Sigmoid colon (tissue), 7 donors: ENCODE measurements around the gene FLRT1. TPM values are rescaled to one million over a fixed set of nuclear protein-coding genes. Genes with fewer than 3 reads are reported as not detected.

Experiments
- DNase-seq: peaks from one replicate; pipeline ENCODE4 v3.0.0-alpha.2; 2019
- H3K27ac ChIP-seq, 4 donors: fragments of 200-600 bp; sonication (generic); one replicate each; pipeline ENCODE4 v1.5.1; 2016 to 2019; ENCODE audit warnings: mild to moderate bottlenecking in 1 of 4
- H3K27me3 ChIP-seq, 3 donors: fragments of 200-600 bp; sonication (generic); one replicate each; pipeline ENCODE4 v1.5.1; 2019; ENCODE audit warnings: mild to moderate bottlenecking in 1 of 3
- H3K36me3 ChIP-seq, 4 donors: fragments of 200-600 bp; sonication (generic); one replicate each; pipeline ENCODE4 v1.5.1; 2016 to 2019
- H3K4me1 ChIP-seq, 4 donors: fragments of 200-600 bp; sonication (generic); one replicate each; pipeline ENCODE4 v1.5.1; 2017 to 2019
- H3K4me3 ChIP-seq, 4 donors: fragments of 200-600 bp; sonication (generic); one replicate each; pipeline ENCODE4 v1.5.1; 2017 to 2019; ENCODE audit warnings: mild to moderate bottlenecking in 2 of 4, moderate library complexity in 1 of 4
- H3K9me3 ChIP-seq, 4 donors: fragments of 200-600 bp in 3 of 4; sonication (generic) in 3 of 4; one replicate each; pipeline versions ENCODE4 v1.5.1 to v1.6.1; 2013 to 2019
- EP300 ChIP-seq, 4 donors: sonication (generic); formaldehyde crosslinking; IDR thresholded peaks; one replicate each; pipeline ENCODE4 v1.6.1; 2017; ENCODE audit warnings: antibody characterized with exemption in 4 of 4
- POLR2A ChIP-seq, 2 donors: fragments of 450-650 bp; IDR thresholded peaks; one replicate each; pipeline ENCODE4 v1.6.1; 2016; ENCODE audit warnings: antibody characterized with exemption in 2 of 2, mild to moderate bottlenecking in 2 of 2, moderate library complexity in 2 of 2
- POLR2AphosphoS5 ChIP-seq, 4 donors: sonication (generic); formaldehyde crosslinking; IDR thresholded peaks; one replicate each; pipeline ENCODE4 v1.6.1; 2017; ENCODE audit warnings: antibody characterized with exemption in 4 of 4
- WGBS, 2 donors: extraction: QIAGEN DNeasy Blood & Tissue Kit; methylation state at CpG; one replicate each; pipeline ENCODE4 v1.1.7; 2013; 5-methylcytosine and 5-hydroxymethylcytosine counted together
- intact Hi-C: fragments of 100-400 bp; cut with DNase I; formaldehyde crosslinking; loops from one replicate; pipeline ENCODE4 v1.15.1; 2023
- polyA plus RNA-seq, 3 donors: library from polyadenylated mRNA; stranded (reverse); fragments of 200-250 nt; gene quantifications; one replicate each; pipeline ENCODE4 v1.2.3, GENCODE V29; 2013
- total RNA-seq, 4 donors: library from RNA; depleted of rRNA; stranded (reverse); fragments of >200 nt; gene quantifications; one replicate each; pipeline ENCODE4 v1.1.0, GENCODE V29; 2016
- TF ChIP-seq, protein P1 (sequence below), 4 experiments: fragments of 450-650 bp in 3 of 4; fragments of 200-600 bp in 1 of 4; IDR thresholded peaks; one replicate each; pipeline ENCODE4 v1.5.1; 2016 to 2019; ENCODE audit warnings: antibody characterized with exemption in 4 of 4, mild to moderate bottlenecking in 3 of 4, moderate library complexity in 2 of 4
- donor health status: healthy with polysubstance abuse.
- donor health status: Bipolar disorder and iron deficiency.
- donor health status: healthy.

Gene FLRT1
- total and polyA plus RNA-seq, 7 donors = 0.66 to 6.9 (median 2.9) TPM; not detected in 2

DNA sequence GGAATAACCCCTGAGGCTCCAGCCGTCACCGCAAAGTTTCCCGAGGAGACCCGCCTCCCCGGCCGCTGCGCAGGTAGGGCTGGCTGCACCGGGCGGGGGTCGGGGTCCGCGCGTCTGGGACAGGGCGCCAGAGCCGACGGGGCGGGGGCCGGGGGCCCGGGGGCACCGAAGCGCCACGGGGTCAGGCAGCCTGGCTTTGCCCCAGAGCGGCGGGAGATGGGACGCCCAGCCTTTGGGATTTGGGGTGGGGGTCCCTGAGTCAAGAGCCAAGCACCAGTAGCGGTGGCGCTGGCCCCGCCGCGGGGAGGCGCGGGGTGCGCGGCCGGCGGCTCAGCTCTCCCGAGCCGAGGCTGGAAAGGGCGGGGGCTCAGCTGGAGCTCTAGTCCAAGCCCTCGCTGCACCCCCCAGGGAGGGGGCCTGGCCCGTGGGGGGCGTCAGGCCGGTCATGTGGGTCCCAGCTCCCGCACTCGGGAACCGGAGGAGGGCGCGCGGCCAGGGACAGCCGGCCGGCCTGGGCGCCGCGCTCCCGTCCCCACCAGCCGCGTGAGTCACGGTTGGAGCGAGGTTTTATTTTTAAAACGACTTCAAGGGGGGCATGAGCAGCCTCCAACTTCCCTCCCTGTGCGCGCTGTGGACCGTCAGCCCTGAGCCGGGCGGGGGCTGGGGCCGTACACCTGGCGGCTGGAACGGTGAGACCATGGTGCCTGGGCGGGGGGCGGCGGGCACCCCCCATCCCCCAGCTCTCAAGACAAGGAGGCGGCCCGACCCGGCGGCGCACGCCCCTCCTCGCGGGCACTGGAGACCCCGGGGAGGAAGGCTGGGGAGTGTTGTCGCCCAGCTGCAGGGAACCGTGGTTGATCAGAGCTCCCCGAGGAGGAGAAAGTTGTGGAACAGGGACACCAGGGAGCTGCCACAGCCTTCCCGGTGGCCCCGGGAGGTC lies 626 bp downstream of the FLRT1 start:
- no peaks in the 10 kb centered on the region for H3K9me3 ChIP-seq
- intact Hi-C loops = loop anchor here (2.0 kb wide), 3 partner anchors 28 to 112 kb away; no protein-coding TSS in a partner anchor
- H3K36me3 ChIP-seq = no peaks in the 10 kb centered on the region
- peak overlapping the region; percentile 55 to 74 (median 72) for H3K27ac ChIP-seq
- TF ChIP-seq, protein P1, sequence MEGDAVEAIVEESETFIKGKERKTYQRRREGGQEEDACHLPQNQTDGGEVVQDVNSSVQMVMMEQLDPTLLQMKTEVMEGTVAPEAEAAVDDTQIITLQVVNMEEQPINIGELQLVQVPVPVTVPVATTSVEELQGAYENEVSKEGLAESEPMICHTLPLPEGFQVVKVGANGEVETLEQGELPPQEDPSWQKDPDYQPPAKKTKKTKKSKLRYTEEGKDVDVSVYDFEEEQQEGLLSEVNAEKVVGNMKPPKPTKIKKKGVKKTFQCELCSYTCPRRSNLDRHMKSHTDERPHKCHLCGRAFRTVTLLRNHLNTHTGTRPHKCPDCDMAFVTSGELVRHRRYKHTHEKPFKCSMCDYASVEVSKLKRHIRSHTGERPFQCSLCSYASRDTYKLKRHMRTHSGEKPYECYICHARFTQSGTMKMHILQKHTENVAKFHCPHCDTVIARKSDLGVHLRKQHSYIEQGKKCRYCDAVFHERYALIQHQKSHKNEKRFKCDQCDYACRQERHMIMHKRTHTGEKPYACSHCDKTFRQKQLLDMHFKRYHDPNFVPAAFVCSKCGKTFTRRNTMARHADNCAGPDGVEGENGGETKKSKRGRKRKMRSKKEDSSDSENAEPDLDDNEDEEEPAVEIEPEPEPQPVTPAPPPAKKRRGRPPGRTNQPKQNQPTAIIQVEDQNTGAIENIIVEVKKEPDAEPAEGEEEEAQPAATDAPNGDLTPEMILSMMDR (IDR thresholded peaks at IDR 0.05) = no peak
- no peak for TF ChIP-seq POLR2A (IDR thresholded peaks at IDR 0.05)
- TF ChIP-seq POLR2AphosphoS5 (IDR thresholded peaks at IDR 0.05) = peak in 3 of 4 donors; percentile 11 to 37 (median 16)
- TF ChIP-seq EP300 (IDR thresholded peaks at IDR 0.05) = no peak
- peaks cover 0 to 9% (median 0%) of the 10 kb centered on the region in 3 donors for H3K27me3 ChIP-seq
- WGBS, 2 donors = 2% methylated on average over 85 of the region's 85 CpGs
- H3K4me1 ChIP-seq = peaks cover 0 to 36% (median 20%) of the 10 kb centered on the region in 4 donors
- DNase-seq = peak; percentile 79
- peak overlapping the region; percentile 55 to 69 (median 64) for H3K4me3 ChIP-seq

DNA sequence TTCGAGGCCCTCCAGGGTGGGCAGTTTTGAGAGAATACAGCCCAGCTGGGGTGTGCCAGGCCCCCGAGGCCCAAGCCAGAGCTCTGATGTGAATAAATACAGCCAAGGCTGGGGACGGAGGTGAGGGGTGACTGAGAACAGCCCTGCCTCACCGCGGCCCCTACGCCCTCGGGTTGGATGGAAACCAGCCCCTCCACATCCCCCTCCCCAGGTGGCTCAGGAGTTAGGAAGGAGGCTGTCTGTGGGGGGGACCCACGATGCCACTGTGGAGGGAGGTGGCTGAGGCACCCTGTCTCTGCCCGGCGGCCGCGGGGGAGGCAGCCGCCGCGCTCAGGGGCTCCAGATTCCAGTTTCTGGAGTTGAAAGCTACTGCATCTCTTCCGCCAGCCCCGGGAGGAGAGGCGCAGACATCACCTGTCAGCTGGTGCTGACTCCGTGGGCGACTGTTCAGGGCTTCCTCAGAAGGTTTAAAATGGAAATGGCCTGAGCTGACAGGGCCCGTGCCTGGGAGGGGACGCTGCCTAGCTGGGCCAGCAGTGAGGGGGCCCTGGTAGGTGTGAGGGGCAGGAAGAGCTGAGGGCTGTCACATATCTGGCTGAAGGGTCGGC lies 1.4 kb downstream of the FLRT1 start:
- peaks cover 0 to 36% (median 20%) of the 10 kb centered on the region in 4 donors for H3K4me1 ChIP-seq
- H3K27me3 ChIP-seq = peaks cover 0 to 9% (median 0%) of the 10 kb centered on the region in 3 donors
- peak overlapping the region; percentile 55 to 74 (median 72) for H3K27ac ChIP-seq
- H3K9me3 ChIP-seq = no peaks in the 10 kb centered on the region
- no peak for DNase-seq
- WGBS, 2 donors = 17 to 32% methylated on average over 23 of the region's 23 CpGs
- intact Hi-C loops = loop anchor here (2.0 kb wide), 3 partner anchors 28 to 112 kb away; no protein-coding TSS in a partner anchor
- no peaks in the 10 kb centered on the region for H3K36me3 ChIP-seq
- TF ChIP-seq EP300 (IDR thresholded peaks at IDR 0.05) (no peak), POLR2A (IDR thresholded peaks at IDR 0.05) (no peak), POLR2AphosphoS5 (IDR thresholded peaks at IDR 0.05) (no peak)
- TF ChIP-seq, protein P1 (IDR thresholded peaks at IDR 0.05) = no peak
- H3K4me3 ChIP-seq = peak overlapping the region; percentile 55 to 69 (median 64)

DNA sequence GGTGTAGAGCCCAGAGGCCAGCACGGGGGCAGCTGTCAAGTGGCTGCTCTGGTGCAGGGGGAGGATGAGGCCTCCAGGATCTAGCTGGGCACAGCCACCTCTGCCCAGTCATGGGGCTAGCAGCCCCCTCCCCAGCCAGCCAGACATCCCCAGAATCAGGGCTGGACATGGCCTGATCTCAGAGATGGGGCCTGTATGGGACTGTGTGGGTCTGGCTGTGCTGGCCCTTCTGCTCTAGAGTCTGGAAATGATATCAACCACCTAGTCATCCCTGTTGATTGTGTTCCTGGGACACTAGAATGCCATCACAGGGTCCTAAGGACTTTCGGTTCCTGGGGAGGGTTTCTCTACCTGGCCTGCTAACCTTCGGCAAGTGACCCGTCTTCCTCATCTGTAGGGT lies 2.8 kb downstream of the FLRT1 start:
- H3K27ac ChIP-seq = peak overlapping the region in 3 of 4 donors; percentile 0 to 24 (median 21)
- 93 to 94% methylated on average over 4 of the region's 4 CpGs for WGBS, 2 donors
- DNase-seq = no peak
- no peaks in the 10 kb centered on the region for H3K36me3 ChIP-seq
- no peak overlapping the region for H3K4me3 ChIP-seq
- intact Hi-C loops = no loop called here
- H3K9me3 ChIP-seq = no peaks in the 10 kb centered on the region
- no peak for TF ChIP-seq POLR2A (IDR thresholded peaks at IDR 0.05)
- TF ChIP-seq POLR2AphosphoS5 (IDR thresholded peaks at IDR 0.05) = no peak
- TF ChIP-seq EP300 (IDR thresholded peaks at IDR 0.05) = no peak
- TF ChIP-seq, protein P1 (IDR thresholded peaks at IDR 0.05) = no peak
- H3K4me1 ChIP-seq = peaks cover 0 to 36% (median 20%) of the 10 kb centered on the region in 4 donors
- peaks cover 0 to 9% (median 0%) of the 10 kb centered on the region in 3 donors for H3K27me3 ChIP-seq

DNA sequence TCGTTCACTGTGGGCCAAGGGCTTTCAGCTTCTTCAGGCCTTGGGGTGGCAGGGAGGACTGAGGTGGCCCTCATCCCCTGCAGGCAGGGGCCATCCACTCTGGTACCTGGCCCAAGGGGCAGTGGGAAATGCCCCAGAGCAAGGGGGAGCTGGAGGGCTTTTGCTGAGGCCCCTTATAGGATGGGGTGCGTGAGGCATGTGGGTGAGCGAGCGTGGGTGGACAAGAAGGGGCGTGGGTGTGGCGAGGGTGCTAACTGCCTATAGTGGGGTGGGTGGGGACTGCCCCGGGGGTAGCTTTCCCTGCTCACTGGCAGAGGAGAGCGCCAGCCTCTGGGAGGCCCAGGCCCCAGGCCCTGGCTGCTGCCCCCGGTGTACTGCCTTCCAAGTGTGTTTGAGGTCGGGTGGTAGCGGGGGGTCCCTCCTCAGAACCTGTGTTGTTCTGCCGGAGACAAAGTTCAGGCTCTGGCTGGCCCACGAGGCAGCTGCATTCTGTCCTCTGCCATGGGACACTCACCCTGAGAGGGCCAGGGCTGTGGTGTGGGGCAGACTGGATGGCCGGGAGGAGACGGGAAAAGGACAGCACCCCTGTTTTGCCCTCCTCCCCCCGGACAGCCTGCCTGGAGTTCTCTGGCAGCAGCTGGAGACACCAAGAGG lies 3.4 kb downstream of the FLRT1 start:
- H3K27me3 ChIP-seq = peaks cover 0 to 9% (median 0%) of the 10 kb centered on the region in 3 donors
- TF ChIP-seq POLR2AphosphoS5 (IDR thresholded peaks at IDR 0.05) (peak in 1 of 4 donors; percentile 13), EP300 (IDR thresholded peaks at IDR 0.05) (no peak), POLR2A (IDR thresholded peaks at IDR 0.05) (no peak)
- TF ChIP-seq, protein P1 (IDR thresholded peaks at IDR 0.05) = no peak
- H3K9me3 ChIP-seq = no peaks in the 10 kb centered on the region
- H3K4me3 ChIP-seq = no peak overlapping the region
- no peak for DNase-seq
- intact Hi-C loops = no loop called here
- H3K36me3 ChIP-seq = no peaks in the 10 kb centered on the region
- 86 to 90% methylated on average over 16 of the region's 16 CpGs for WGBS, 2 donors
- H3K27ac ChIP-seq = peak overlapping the region in 3 of 4 donors; percentile 0 to 24 (median 21)
- peaks cover 0 to 36% (median 20%) of the 10 kb centered on the region in 4 donors for H3K4me1 ChIP-seq
